Measurements from ENCODE around the gene SLC4A2. TPM values are rescaled to one million over a fixed set of nuclear protein-coding genes. Genes with fewer than 3 reads are reported as not detected.
A peak's percentile ranks its signal among the peaks of the same experiment; 100 is the strongest.

SLC4A2 gene
- total and polyA plus RNA-seq, 5 donors from 2014 or later = 11.6 to 71.7 (median 13.0) TPM

DNA sequence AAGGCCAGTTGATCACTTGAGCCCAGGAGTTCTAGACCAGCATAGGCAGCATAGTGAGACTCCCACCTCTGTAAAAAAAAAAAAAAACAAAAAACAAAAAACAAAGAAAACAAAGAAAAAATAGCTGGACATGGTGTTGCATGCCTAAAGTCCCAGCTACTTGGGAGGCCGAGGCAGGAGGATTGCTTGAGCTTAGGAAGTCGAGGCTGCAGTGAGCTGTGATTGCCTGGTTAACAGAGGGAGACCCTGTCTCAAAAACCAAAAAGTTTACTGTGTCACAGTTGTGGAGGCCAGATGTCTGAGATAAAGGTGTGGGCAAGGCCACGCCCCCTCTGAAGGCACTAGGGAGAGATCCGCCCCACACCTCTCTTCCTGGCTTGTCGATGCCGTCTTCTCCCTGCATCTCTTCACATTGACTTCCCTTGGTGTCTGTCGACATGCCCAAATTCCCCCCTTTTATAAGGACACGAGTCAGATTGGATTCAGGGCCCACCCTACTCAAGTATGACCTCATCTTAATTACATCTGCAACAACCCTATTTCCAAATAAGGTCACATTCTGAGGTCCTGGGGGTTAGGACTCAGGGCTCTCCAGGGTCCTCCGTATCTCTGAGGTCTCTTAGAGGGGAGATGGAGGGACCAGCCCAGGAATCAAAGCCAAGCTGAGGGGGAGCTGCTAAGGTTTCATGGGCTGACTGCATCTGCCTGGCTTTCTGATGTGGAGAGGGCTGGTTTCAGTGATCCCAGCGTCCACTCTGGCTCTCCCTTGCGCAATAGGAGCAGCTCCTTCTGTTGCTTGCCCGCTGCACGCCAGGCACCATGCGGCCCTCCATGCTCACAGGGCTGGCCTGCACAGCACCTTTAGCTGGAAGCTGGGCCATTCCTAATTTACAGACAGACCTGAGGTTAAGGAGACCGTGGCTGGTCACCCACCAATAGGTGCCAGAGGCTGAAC lies 50.0 kb downstream of the SLC4A2 start:
- H3K27ac Mint-ChIP-seq = peak overlapping the region in 1 of 3 donors; percentile 17
- ATAC-seq (ENCODE audit: low read depth in 2 of 2) = no peak

DNA sequence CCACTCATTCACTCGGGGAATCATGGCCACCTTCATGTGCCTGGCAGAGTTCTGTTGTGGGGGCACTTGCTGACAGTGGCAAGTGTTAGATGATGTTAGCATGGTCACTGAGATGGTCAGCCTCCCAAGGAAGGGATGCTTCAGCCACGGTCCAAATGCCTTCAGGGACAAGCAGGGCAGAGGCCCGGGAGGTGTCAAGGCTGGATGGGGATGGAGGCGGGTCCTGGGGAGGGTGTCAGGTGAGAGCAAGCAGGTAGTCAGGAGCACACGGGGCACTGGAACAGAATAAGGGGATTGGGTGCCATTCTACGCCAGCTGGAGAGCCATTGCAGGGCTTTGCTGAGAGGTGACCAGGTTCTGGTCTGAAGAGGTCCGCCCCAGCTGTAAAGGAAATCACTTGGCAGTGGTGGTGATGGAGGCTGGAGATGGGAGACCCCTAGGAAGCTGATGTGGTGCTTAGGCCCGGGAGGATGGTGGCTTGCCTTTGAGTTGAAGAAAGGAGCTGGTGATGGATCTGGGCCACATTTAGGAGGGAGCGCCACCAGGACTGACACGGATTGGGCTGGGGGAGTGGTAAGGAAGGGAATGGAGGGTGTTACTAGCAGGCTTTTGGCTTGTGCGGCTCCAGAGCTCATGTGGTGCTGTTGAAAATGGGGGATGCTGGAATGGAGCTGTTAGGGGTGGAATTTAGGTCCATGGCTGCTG lies 51.0 kb downstream of the SLC4A2 start:
- H3K4me3 ChIP-seq (ENCODE audit: low read depth, low read length) = no peak overlapping the region
- Mint-ChIP-seq H3K4me3 (no peak overlapping the region), H3K27ac (no peak overlapping the region), H3K27me3 (peaks cover 8% of the 10 kb centered on the region), H3K4me1 (peaks cover 0 to 6% (median 3%) of the 10 kb centered on the region in 4 donors), H3K9me3 (no peaks in the 10 kb centered on the region), H3K36me3 (no peaks in the 10 kb centered on the region)
- H3K9me3 ChIP-seq (ENCODE audit: control insufficient read depth in 2 of 2, low read length in 2 of 2) = no peaks in the 10 kb centered on the region
- DNase-seq = no peak
- H3K27me3 ChIP-seq (ENCODE audit: control insufficient read depth, insufficient read depth, low read length) = no peaks in the 10 kb centered on the region
- no peak overlapping the region for H3K27ac ChIP-seq (ENCODE audit: insufficient read depth, low read length, poor library complexity, severe bottlenecking)
- ATAC-seq (ENCODE audit: low read depth in 2 of 2) = no peak
- H3K4me1 ChIP-seq (ENCODE audit: control insufficient read depth, insufficient read depth, low read length, poor library complexity, severe bottlenecking) = peaks cover 5% of the 10 kb centered on the region
- no peaks in the 10 kb centered on the region for H3K36me3 ChIP-seq (ENCODE audit: control insufficient read depth, insufficient read depth, low read length)

More for the DNA sequence above, 50.0 kb downstream of the SLC4A2 start:
- H3K9me3 ChIP-seq (ENCODE audit: control insufficient read depth in 2 of 2, low read length in 2 of 2) = no peaks in the 10 kb centered on the region
- H3K27ac ChIP-seq (ENCODE audit: insufficient read depth, low read length, poor library complexity, severe bottlenecking) = no peak overlapping the region
- no peak overlapping the region for H3K4me3 ChIP-seq (ENCODE audit: low read depth, low read length)
- no peaks in the 10 kb centered on the region for H3K36me3 ChIP-seq (ENCODE audit: control insufficient read depth, insufficient read depth, low read length)
- H3K27me3 Mint-ChIP-seq = peaks cover 8% of the 10 kb centered on the region
- no peaks in the 10 kb centered on the region for H3K9me3 Mint-ChIP-seq
- peaks cover 5% of the 10 kb centered on the region for H3K4me1 ChIP-seq (ENCODE audit: control insufficient read depth, insufficient read depth, low read length, poor library complexity, severe bottlenecking)
- peaks cover 0 to 12% (median 3%) of the 10 kb centered on the region in 4 donors for H3K4me1 Mint-ChIP-seq
- H3K36me3 Mint-ChIP-seq = peaks cover 5% of the 10 kb centered on the region
- no peaks in the 10 kb centered on the region for H3K27me3 ChIP-seq (ENCODE audit: control insufficient read depth, insufficient read depth, low read length)
- no peak overlapping the region for H3K4me3 Mint-ChIP-seq
- DNase-seq = no peak

DNA sequence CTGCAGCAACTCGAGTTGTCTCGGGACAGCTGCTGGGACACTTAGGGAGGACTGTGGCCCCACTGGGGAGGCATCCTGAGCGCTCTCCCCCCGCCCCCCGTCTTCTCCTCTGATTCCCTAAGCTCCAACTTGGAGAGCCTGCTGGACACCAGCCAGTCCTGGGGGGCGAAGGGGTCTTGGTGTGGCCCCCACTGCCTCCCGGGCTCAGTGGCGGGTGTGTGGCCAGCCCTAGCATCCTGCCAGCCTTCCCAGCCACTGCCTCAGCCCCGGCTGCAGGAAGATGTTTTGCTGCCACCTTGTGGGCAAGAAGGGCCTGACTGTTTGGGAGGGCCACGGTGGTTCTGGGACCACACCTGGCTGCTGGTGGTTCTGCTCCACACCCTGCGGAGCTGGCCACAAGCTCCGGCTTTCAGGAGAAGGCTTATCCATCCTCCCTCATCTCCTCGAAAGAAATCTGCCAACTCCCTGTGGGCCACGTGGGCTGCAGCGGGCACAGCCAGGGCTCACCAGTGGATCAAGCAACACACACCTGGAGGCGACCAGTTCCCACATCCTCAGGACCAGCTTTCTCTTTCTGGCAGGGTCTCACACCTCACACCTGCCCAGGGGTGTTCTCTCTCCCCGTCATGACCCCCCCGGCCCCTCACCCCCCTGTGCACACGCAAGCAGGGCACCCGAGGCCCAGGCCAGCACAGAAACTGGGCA lies 51.7 kb downstream of the SLC4A2 start:
- Histone ChIP-seq H3K9me3 (ENCODE audit: control insufficient read depth in 2 of 2, low read length in 2 of 2) (no peaks in the 10 kb centered on the region), H3K27ac (ENCODE audit: insufficient read depth, low read length, poor library complexity, severe bottlenecking) (no peak overlapping the region), H3K36me3 (ENCODE audit: control insufficient read depth, insufficient read depth, low read length) (no peaks in the 10 kb centered on the region), H3K27me3 (ENCODE audit: control insufficient read depth, insufficient read depth, low read length) (no peaks in the 10 kb centered on the region), H3K4me3 (ENCODE audit: low read depth, low read length) (no peak overlapping the region), H3K4me1 (ENCODE audit: control insufficient read depth, insufficient read depth, low read length, poor library complexity, severe bottlenecking) (peaks cover 8% of the 10 kb centered on the region)
- peaks cover 0 to 10% (median 3%) of the 10 kb centered on the region in 4 donors for H3K4me1 Mint-ChIP-seq
- H3K27me3 Mint-ChIP-seq = peaks cover 13% of the 10 kb centered on the region
- no peak overlapping the region for H3K27ac Mint-ChIP-seq
- H3K36me3 Mint-ChIP-seq = no peaks in the 10 kb centered on the region
- no peaks in the 10 kb centered on the region for H3K9me3 Mint-ChIP-seq
- H3K4me3 Mint-ChIP-seq = no peak overlapping the region
- ATAC-seq (ENCODE audit: low read depth in 2 of 2) = peak; percentile 70 to 72
- DNase-seq = peak; percentile 58 to 75 (median 67)

DNA sequence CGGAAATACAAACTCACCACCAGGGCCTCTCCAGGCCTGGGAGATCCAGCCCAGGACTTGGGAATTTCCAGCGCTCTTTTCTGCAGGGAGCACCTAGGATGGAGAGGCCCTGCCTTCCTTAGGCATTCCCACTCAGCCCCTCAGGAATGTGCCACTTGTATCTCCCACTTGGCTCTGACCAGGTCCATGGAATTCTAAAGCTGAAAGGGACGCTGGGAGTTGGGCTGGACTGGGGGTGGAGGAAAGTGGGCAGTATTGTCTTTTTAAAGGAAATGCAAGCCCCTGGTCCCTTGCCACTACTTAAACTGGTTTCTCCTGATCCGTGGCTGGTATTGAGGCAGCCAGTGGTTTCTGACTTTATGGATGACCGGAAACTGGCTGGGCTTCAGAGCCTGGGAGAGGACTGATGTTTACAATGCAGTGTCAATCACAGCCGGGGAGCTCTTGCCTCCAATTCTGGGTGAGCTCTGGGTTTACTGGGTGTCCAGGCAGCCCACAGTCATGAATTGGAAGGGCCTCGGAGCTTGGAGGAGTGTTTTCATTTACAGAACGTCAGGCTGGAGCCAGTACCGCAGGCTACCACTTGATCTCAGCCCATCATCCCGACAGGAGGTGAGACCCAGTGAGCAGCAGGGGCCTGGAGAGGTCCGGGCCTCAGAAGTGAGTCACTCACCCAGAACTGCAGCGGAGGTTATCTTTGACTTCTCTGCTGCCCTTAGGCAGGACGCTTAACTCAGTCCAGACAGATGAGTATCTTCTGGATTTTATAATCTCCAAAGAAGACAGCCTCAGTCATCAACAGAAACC lies 54.2 kb downstream of the SLC4A2 start:
- H3K9me3 Mint-ChIP-seq = no peaks in the 10 kb centered on the region
- peak overlapping the region; percentile 27 to 65 (median 48) for H3K4me3 Mint-ChIP-seq
- Histone ChIP-seq H3K4me1 (ENCODE audit: control insufficient read depth, insufficient read depth, low read length, poor library complexity, severe bottlenecking) (peaks cover 9% of the 10 kb centered on the region), H3K4me3 (ENCODE audit: low read depth, low read length) (no peak overlapping the region), H3K9me3 (ENCODE audit: control insufficient read depth in 2 of 2, low read length in 2 of 2) (no peaks in the 10 kb centered on the region), H3K27ac (ENCODE audit: insufficient read depth, low read length, poor library complexity, severe bottlenecking) (no peak overlapping the region), H3K36me3 (ENCODE audit: control insufficient read depth, insufficient read depth, low read length) (no peaks in the 10 kb centered on the region), H3K27me3 (ENCODE audit: control insufficient read depth, insufficient read depth, low read length) (no peaks in the 10 kb centered on the region)
- H3K36me3 Mint-ChIP-seq = no peaks in the 10 kb centered on the region
- DNase-seq = no peak
- no peak overlapping the region for H3K27ac Mint-ChIP-seq
- peaks cover 0 to 18% (median 3%) of the 10 kb centered on the region in 4 donors for H3K4me1 Mint-ChIP-seq
- ATAC-seq (ENCODE audit: low read depth in 2 of 2) = no peak
- peaks cover 14% of the 10 kb centered on the region for H3K27me3 Mint-ChIP-seq

DNA sequence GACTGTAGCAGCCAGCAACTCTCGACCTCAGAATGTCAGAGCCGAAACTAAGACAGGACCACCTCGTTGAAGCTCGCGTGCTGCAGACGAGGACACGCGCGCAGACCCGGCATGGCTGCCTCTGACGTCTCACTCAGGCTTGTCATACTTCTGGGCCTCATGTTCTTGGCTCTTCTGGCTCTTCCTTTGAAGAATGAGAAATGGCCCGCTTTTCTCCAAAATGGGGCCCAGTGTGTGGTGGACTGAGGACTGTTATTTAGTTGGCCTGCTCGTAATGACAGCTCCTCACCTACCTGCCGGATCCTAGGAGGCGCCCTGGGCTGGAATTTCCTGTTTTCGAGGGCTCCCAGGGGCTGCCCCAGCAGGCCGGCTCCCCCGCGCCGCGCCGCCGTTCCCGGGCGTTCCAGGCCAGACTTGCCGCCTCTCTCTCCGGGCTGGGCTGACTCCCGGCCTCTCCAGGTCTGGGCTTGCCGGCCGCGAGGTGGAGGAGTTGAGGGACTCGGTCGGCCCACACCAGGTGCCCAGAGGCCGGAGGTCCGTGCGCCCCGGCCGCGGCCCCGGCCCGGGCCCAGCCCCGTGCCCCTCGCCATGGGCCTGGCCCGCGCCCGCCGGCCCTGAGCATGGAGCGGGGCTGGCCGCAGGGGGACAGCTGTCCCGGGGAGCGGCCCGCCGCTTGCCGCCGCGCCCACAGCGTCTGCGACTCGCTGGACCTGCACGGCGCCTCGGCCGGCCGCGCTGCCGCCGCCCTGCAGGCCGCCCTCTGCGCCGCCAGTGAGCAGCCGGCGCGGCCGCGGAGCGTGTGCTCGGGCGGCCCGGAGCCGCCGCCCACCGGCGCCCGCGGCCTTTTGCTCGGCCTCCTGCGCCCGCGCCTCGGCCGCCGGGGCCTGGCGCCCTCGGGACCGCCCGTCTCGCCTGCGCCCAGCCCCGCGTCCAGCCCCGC lies 55.0 kb downstream of the SLC4A2 start:
- ATAC-seq (ENCODE audit: low read depth in 2 of 2) = no peak
- Mint-ChIP-seq H3K4me3 (peak overlapping the region; percentile 27 to 52 (median 44)), H3K36me3 (no peaks in the 10 kb centered on the region), H3K9me3 (no peaks in the 10 kb centered on the region), H3K27me3 (peaks cover 16% of the 10 kb centered on the region), H3K4me1 (peaks cover 0 to 23% (median 3%) of the 10 kb centered on the region in 4 donors), H3K27ac (no peak overlapping the region)
- H3K27me3 ChIP-seq (ENCODE audit: control insufficient read depth, insufficient read depth, low read length) = no peaks in the 10 kb centered on the region
- peaks cover 9% of the 10 kb centered on the region for H3K4me1 ChIP-seq (ENCODE audit: control insufficient read depth, insufficient read depth, low read length, poor library complexity, severe bottlenecking)
- H3K36me3 ChIP-seq (ENCODE audit: control insufficient read depth, insufficient read depth, low read length) = no peaks in the 10 kb centered on the region
- no peak overlapping the region for H3K27ac ChIP-seq (ENCODE audit: insufficient read depth, low read length, poor library complexity, severe bottlenecking)
- no peaks in the 10 kb centered on the region for H3K9me3 ChIP-seq (ENCODE audit: control insufficient read depth in 2 of 2, low read length in 2 of 2)
- no peak for DNase-seq
- no peak overlapping the region for H3K4me3 ChIP-seq (ENCODE audit: low read depth, low read length)

DNA sequence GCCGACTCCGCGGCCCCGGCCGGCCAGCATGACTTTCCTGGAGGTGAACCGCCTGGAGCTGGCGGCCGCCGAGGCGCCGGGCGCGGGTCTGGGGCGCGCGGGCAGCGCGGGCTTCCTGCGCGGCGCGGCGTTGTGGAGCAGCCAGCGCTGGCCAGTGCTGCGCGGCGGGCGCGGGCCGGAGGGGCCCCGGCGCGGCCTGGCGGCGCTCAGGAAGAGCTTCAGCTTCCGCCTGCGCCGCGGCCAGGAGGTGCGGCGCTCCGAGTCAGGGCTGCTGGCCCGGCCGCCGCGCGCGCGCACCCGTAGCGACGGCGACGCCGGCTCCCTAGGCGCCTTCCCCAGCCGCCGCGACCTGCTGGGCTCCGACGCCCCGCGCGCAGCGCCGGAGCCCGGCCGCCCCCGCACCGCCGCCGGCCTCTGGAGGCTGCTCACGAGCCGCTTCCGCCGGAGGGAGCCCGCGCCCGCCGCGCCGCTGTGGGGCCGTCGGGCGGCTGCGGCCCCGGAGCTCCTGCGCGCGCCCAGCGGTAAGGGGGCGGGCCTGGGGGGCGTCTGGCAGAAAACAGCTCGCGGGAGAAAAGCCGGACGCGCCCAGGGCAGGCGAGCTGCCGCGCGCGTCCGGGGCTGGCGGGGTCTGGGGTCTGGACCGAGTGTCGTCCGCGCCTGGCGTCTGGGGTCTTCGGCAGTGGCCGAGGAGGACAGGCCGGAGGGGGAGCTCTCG lies 55.9 kb downstream of the SLC4A2 start:
- H3K4me1 ChIP-seq (ENCODE audit: control insufficient read depth, insufficient read depth, low read length, poor library complexity, severe bottlenecking) = peaks cover 9% of the 10 kb centered on the region
- peaks cover under 1% of the 10 kb centered on the region for H3K36me3 Mint-ChIP-seq
- no peaks in the 10 kb centered on the region for H3K27me3 ChIP-seq (ENCODE audit: control insufficient read depth, insufficient read depth, low read length)
- no peak overlapping the region for H3K27ac Mint-ChIP-seq
- DNase-seq (peak in 1 of 3 donors; percentile 48), ATAC-seq (ENCODE audit: low read depth in 2 of 2) (peak; percentile 29 to 32)
- H3K9me3 Mint-ChIP-seq = no peaks in the 10 kb centered on the region
- no peaks in the 10 kb centered on the region for H3K36me3 ChIP-seq (ENCODE audit: control insufficient read depth, insufficient read depth, low read length)
- peaks cover 0 to 23% (median 3%) of the 10 kb centered on the region in 4 donors for H3K4me1 Mint-ChIP-seq
- peaks cover 17% of the 10 kb centered on the region for H3K27me3 Mint-ChIP-seq
- H3K4me3 ChIP-seq (ENCODE audit: low read depth, low read length) = no peak overlapping the region
- H3K4me3 Mint-ChIP-seq = peak overlapping the region in 3 of 4 donors; percentile 38 to 74 (median 72)
- H3K27ac ChIP-seq (ENCODE audit: insufficient read depth, low read length, poor library complexity, severe bottlenecking) = no peak overlapping the region
- H3K9me3 ChIP-seq (ENCODE audit: control insufficient read depth in 2 of 2, low read length in 2 of 2) = no peaks in the 10 kb centered on the region
